ENCODE measurements around the gene RASL10B. TPM values are rescaled to one million over a fixed set of nuclear protein-coding genes. Genes with fewer than 3 reads are reported as not detected.

Gene RASL10B
- total RNA-seq, 2 donors from 2014 or later: 0.10 to 0.50 TPM

- H3K27ac Mint-ChIP-seq: no peak overlapping the region
- H3K36me3 Mint-ChIP-seq (ENCODE audit: low read depth): no peaks in the 10 kb centered on the region
- H3K9me3 ChIP-seq (ENCODE audit: control insufficient read depth, low read length, poor library complexity, severe bottlenecking): no peaks in the 10 kb centered on the region
- H3K27me3 Mint-ChIP-seq: peaks cover 29% of the 10 kb centered on the region
- no peak overlapping the region for H3K4me3 Mint-ChIP-seq
- ATAC-seq (no peak), DNase-seq (no peak)
- peaks cover 4% of the 10 kb centered on the region for H3K4me1 Mint-ChIP-seq
Measured at GRCh38 chr17:35786941-35787432, 55.5 kb downstream of the RASL10B start.

GRCh38 chr17:35788477-35789368 is 57.3 kb downstream of the RASL10B start:
- peaks cover 41% of the 10 kb centered on the region for H3K27me3 Mint-ChIP-seq
- no peaks in the 10 kb centered on the region for H3K9me3 ChIP-seq (ENCODE audit: control insufficient read depth, low read length, poor library complexity, severe bottlenecking)
- H3K4me1 Mint-ChIP-seq: peaks cover 4% of the 10 kb centered on the region
- no peak overlapping the region for H3K4me3 Mint-ChIP-seq
- H3K36me3 Mint-ChIP-seq (ENCODE audit: low read depth): no peaks in the 10 kb centered on the region
- DNase-seq (no peak), ATAC-seq (no peak)
- H3K27ac Mint-ChIP-seq: no peak overlapping the region

GRCh38 chr17:35790841-35791240 is 59.4 kb downstream of the RASL10B start:
- no peak overlapping the region for H3K4me3 Mint-ChIP-seq
- DNase-seq (no peak), ATAC-seq (no peak)
- H3K9me3 ChIP-seq (ENCODE audit: control insufficient read depth, low read length, poor library complexity, severe bottlenecking): no peaks in the 10 kb centered on the region
- no peak overlapping the region for H3K27ac Mint-ChIP-seq
- peaks cover 50% of the 10 kb centered on the region for H3K27me3 Mint-ChIP-seq
- H3K36me3 Mint-ChIP-seq (ENCODE audit: low read depth): no peaks in the 10 kb centered on the region
- H3K4me1 Mint-ChIP-seq: peaks cover 4% of the 10 kb centered on the region

DNA sequence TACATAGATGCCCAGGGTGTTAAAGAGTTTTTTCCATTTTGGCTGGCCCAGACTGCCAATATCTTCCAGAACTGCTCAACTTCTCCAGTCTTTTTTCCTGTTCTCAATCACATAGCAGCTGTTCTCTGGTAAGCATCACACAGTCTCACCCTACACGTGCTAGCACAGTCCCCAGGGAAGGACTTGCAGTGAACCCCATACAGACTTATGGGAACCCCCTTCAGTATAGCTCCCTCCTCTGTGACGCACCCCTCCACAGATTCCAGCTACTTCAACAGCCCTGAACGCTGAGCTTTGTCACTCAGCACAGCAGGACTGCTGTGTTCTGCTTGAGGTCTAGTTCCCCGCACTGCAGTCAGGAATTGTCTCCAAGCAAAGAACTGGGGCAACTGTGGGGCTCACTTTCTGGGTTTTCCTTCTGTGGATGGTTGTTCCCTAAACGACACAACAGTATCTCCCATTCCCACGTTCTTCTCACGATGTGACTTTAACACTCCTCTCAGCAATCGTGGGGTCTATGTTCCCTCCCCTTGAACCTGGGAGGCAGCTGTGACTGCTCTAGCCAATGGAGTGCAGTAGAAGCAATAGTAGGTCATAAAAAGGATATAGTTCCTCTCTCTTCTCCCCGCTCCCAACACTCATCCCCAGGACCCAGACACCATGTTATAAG is 60.4 kb downstream of the RASL10B start:
- no peak for ATAC-seq
- H3K27me3 Mint-ChIP-seq: peaks cover 52% of the 10 kb centered on the region
- H3K4me1 Mint-ChIP-seq: peaks cover 4% of the 10 kb centered on the region
- H3K4me3 Mint-ChIP-seq: no peak overlapping the region
- H3K27ac Mint-ChIP-seq: no peak overlapping the region
- no peaks in the 10 kb centered on the region for H3K9me3 ChIP-seq (ENCODE audit: control insufficient read depth, low read length, poor library complexity, severe bottlenecking)
- H3K36me3 Mint-ChIP-seq (ENCODE audit: low read depth): no peaks in the 10 kb centered on the region
- DNase-seq: no peak

Other genes with a start within 250 kb of the RASL10B start
- gene SLFN12L, start 194.0 kb upstream of the RASL10B start, total RNA-seq: 10 to 100 TPM; 70.0 to 90.1 TPM
- 1 to 10 TPM in 1 of 2 donors, not detected in 1; 7.2 TPM for gene SLFN14, start 170.8 kb upstream of the RASL10B start, total RNA-seq
- 1 to 10 TPM; 3.1 to 3.6 TPM for gene PEX12, start 153.1 kb upstream of the RASL10B start, total RNA-seq
- 100 to 1,000 TPM in 1 of 2 donors, 10 to 100 TPM in 1; 95.9 to 114 TPM for gene AP2B1, start 144.3 kb upstream of the RASL10B start, total RNA-seq
- not detected for gene GAS2L2, start 21.6 kb downstream of the RASL10B start, total RNA-seq
- not detected for gene C17orf50, start 29.2 kb downstream of the RASL10B start, total RNA-seq
- gene MMP28, start 64.0 kb downstream of the RASL10B start, total RNA-seq: under 1 TPM in 1 of 2 donors, not detected in 1; 0.44 TPM
- 100 to 1,000 TPM; 153 to 165 TPM for gene TAF15, start 77.8 kb downstream of the RASL10B start, total RNA-seq
- gene HEATR9, start 137.3 kb downstream of the RASL10B start, total RNA-seq: under 1 TPM in 1 of 2 donors, not detected in 1; 0.50 TPM
- 100 to 1,000 TPM in 1 of 2 donors, 10 to 100 TPM in 1; 15.6 to 202 TPM for gene CCL5, start 148.7 kb downstream of the RASL10B start, total RNA-seq
- not detected for gene RDM1, start 199.1 kb downstream of the RASL10B start, total RNA-seq
- gene LYZL6, start 212.1 kb downstream of the RASL10B start, total RNA-seq: not detected
- gene CCL16, start 249.9 kb downstream of the RASL10B start, total RNA-seq: not detected